Right cardiac atrium (tissue), 5 donors: ENCODE results near the gene RHCE. TPM values are rescaled to one million over a fixed set of nuclear protein-coding genes. Genes with fewer than 3 reads are reported as not detected.
A peak's percentile ranks its signal among the peaks of the same experiment; 100 is the strongest.
"Not testable (repeated sequence)": the region's sequence is repeated elsewhere in the genome, so short reads cannot be mapped to it uniquely, and the experiment has no call there.

ENCODE experiments used
- ATAC-seq, 2 donors: fragments of 200-7000 bp; cut with Tn5 transposase; one replicate each; pipeline versions ENCODE4 v1.8.0 to v1.9.1; 2020; ENCODE audit warnings: moderate library complexity in 2 of 2, mild to moderate bottlenecking in 1 of 2
- DNase-seq, 3 donors: peaks; one replicate each; pipeline ENCODE4 v3.0.0-alpha.2; 2020
- H3K27ac ChIP-seq: one replicate; pipeline ENCODE4 v1.5.1; 2013; ENCODE audit warnings: mild to moderate bottlenecking, low read length, control low read depth, moderate library complexity
- H3K27me3 ChIP-seq: one replicate; pipeline ENCODE4 v1.6.1; 2013; ENCODE audit not compliant: control insufficient read depth, insufficient read depth
- H3K4me1 ChIP-seq: one replicate; pipeline ENCODE4 v1.6.1; 2013; ENCODE audit warnings: low read length; ENCODE audit not compliant: control insufficient read depth, insufficient read depth
- H3K4me3 ChIP-seq: one replicate; pipeline ENCODE4 v1.5.1; 2013; ENCODE audit warnings: low read length, control low read depth
- H3K9me3 ChIP-seq: one replicate; pipeline ENCODE4 v1.6.1; 2013; ENCODE audit warnings: low read length; ENCODE audit not compliant: control insufficient read depth
- WGBS: extraction: QIAGEN DNeasy Blood & Tissue Kit; methylation state at CpG from one replicate; pipeline ENCODE4 v1.1.7; 2013; 5-methylcytosine and 5-hydroxymethylcytosine counted together
- intact Hi-C, 4 donors: fragments of 100-400 bp; cut with DNase I; formaldehyde crosslinking; loops; one replicate each; pipeline versions ENCODE4 v1.11.0 to v1.14.0; 2022 to 2023
- long read RNA-seq, 4 donors: library from polyadenylated mRNA; unstranded; transcript quantifications; one replicate each; pipeline ENCODE4 v2.0.0, GENCODE V29; 2020 to 2021
- polyA plus RNA-seq: library from polyadenylated mRNA; stranded (reverse); fragments of 200-250 nt; gene quantifications from one replicate; pipeline ENCODE4 v1.2.3, GENCODE V29; 2013
- total RNA-seq, 4 donors: library from RNA; stranded (reverse); fragmentation: NEBNext Ultra II Directional; extraction: Animal tissue kit (Norgen Biotek cat#: 25700); gene quantifications; one replicate each; pipeline ENCODE4 v1.2.1, GENCODE V29; 2021
- donor health status: healthy with polysubstance abuse.
- donor health status: DM: no; HTN: yes; CAD: no.
- donor health status: DM: no; HTN: no; CAD: no.
- donor health status: DM: no; HTN: yes; CAD: no; lungs with severe emphysema.
- donor health status: DM: yes; HTN: yes; CAD: no.

RHCE gene
- under 1 TPM; 0.54 to 0.70 (median 0.59) TPM for total RNA-seq
- polyA plus RNA-seq = 0.43 TPM
- long read RNA-seq, donor 1, partial matches to known transcripts = 0 of 1 reads
- long read RNA-seq, donor 1, other reads (novel, unspliced or antisense) = 1 of 1 reads
- long read RNA-seq, donor 2, partial matches to known transcripts = 0 of 1 reads
- long read RNA-seq, donor 2, other reads (novel, unspliced or antisense) = 1 of 1 reads
- long read RNA-seq, donor 3, partial matches to known transcripts = 0 of 1 reads
- long read RNA-seq, donor 3, other reads (novel, unspliced or antisense) = 1 of 1 reads
- long read RNA-seq, donor 4 = 0 reads

GRCh38 chr1:25420715-25421114 lies at the start of gene RHCE:
Gene RHCE, minus strand, starts transcription at chr1:25420825. Its CDS starts 39 bp downstream, at chr1:25420786.
- intact Hi-C loops = loop anchor here in 2 of 4 donors (10.0 kb wide), 2 partner anchors 94 to 104 kb away; no protein-coding TSS in a partner anchor

DNA sequence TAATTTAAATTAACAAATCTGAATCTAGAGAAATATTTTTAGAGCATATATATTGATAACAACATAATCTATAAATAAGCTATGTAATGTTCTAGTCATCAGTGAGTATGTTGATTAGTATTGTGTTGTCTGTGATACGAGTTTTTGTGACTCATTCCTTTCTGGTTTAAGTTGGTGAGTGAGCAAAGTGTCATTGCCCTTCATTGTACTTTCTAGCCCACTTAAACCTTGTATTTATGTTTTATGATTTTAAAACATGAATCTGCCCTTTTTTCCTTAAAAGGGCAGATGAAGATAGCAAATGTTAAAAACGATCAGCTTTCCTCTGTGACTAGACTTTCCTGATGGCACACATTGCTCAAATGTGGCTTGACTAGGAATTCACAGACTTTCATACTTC lies 48.6 kb upstream of the RHCE start:
- intact Hi-C loops = no loop called here
- 76% methylated on average over 2 of the region's 2 CpGs for WGBS
- Histone ChIP-seq H3K4me1 (peaks cover 2% of the 10 kb centered on the region), H3K27ac (no peak overlapping the region), H3K9me3 (no peaks in the 10 kb centered on the region), H3K4me3 (no peak overlapping the region), H3K27me3 (no peaks in the 10 kb centered on the region)
- ATAC-seq (no peak), DNase-seq (no peak)

More at GRCh38 chr1:25420715-25421114, at the start of gene RHCE:
- H3K9me3 ChIP-seq, H3K27ac ChIP-seq, DNase-seq, ATAC-seq, H3K4me3 ChIP-seq, H3K4me1 ChIP-seq, H3K27me3 ChIP-seq: not testable (repeated sequence)
- 68% methylated on average over 9 of the region's 9 CpGs for WGBS

DNA sequence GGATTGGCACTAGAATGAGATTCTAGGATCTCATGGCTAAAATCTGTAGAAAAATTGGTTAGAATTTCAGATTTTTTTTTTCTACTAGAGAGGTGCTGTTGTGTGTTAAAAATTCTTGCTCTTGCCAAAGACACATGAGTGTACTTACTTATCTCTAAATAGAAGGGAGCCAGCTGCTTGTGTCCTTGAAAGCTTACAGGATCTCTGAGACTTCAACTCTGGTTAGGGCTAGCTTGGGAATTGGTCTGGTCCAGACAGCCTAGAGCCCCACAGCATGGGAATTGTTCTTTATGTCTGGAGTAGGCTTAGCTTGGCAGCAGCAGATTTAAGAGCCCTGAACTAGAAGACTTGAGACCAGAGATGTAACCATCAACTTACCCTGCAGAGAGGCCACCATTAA lies 47.4 kb upstream of the RHCE start:
- DNase-seq (peak in 1 of 3 donors; percentile 41), ATAC-seq (peak; percentile 88 to 90)
- no peak overlapping the region for H3K4me3 ChIP-seq
- intact Hi-C loops = no loop called here
- H3K4me1 ChIP-seq = peaks cover 2% of the 10 kb centered on the region
- H3K27ac ChIP-seq = peak overlapping the region; percentile 56
- no peaks in the 10 kb centered on the region for H3K27me3 ChIP-seq
- H3K9me3 ChIP-seq = no peaks in the 10 kb centered on the region

GRCh38 chr1:25467616-25468015 lies 47.0 kb upstream of the RHCE start:
- ATAC-seq = no peak
- peak in 1 of 3 donors; percentile 50 for DNase-seq
- H3K9me3 ChIP-seq = no peaks in the 10 kb centered on the region
- peaks cover 2% of the 10 kb centered on the region for H3K4me1 ChIP-seq
- no peaks in the 10 kb centered on the region for H3K27me3 ChIP-seq
- no peak overlapping the region for H3K27ac ChIP-seq
- no peak overlapping the region for H3K4me3 ChIP-seq
- WGBS = 50% methylated on average over 1 of the region's 1 CpG
- intact Hi-C loops = no loop called here

DNA sequence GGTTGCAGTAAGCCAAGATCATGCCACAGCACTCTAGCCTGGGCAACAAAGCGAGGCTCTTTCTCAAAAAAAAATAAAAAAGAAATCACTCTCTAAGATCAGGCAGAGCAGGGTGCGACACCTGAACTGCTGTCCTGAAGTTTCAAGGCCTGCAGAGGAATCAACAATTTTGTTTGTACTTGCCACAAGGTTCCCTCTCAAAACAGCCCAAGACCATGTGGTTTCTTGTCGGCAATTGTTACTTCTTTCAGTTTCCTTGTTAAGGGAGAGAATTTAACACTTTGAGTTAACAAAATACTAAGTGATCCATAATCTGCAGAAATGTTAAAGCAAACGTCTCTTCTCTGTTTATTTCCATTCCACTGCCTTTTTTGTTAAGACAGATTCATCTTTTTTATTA lies 46.6 kb upstream of the RHCE start:
- Histone ChIP-seq H3K9me3 (no peaks in the 10 kb centered on the region), H3K4me3 (no peak overlapping the region), H3K27ac (no peak overlapping the region), H3K27me3 (no peaks in the 10 kb centered on the region), H3K4me1 (peaks cover 3% of the 10 kb centered on the region)
- WGBS = 68% methylated on average over 4 of the region's 4 CpGs
- DNase-seq (no peak), ATAC-seq (no peak)
- intact Hi-C loops = no loop called here

GRCh38 chr1:25462732-25463131 lies 42.1 kb upstream of the RHCE start:
- no peak overlapping the region for H3K27ac ChIP-seq
- no peaks in the 10 kb centered on the region for H3K9me3 ChIP-seq
- intact Hi-C loops = no loop called here
- 37% methylated on average over 5 of the region's 5 CpGs for WGBS
- DNase-seq (peak in 1 of 3 donors; percentile 24), ATAC-seq (peak in 1 of 2 donors; percentile 24)
- H3K27me3 ChIP-seq = no peaks in the 10 kb centered on the region
- H3K4me1 ChIP-seq = peaks cover 5% of the 10 kb centered on the region
- no peak overlapping the region for H3K4me3 ChIP-seq

- Histone ChIP-seq H3K4me1 (peaks cover 5% of the 10 kb centered on the region), H3K27me3 (no peaks in the 10 kb centered on the region), H3K27ac (no peak overlapping the region), H3K4me3 (no peak overlapping the region), H3K9me3 (no peaks in the 10 kb centered on the region)
- intact Hi-C loops = no loop called here
- ATAC-seq (no peak), DNase-seq (no peak)
- WGBS = 36% methylated on average over 2 of the region's 2 CpGs
Observed at GRCh38 chr1:25461849-25462248, 41.2 kb upstream of the RHCE start.

GRCh38 chr1:25460816-25461215 lies 40.2 kb upstream of the RHCE start:
- 79% methylated on average over 4 of the region's 4 CpGs for WGBS
- H3K9me3 ChIP-seq, H3K27ac ChIP-seq, H3K4me3 ChIP-seq, intact Hi-C loops, H3K4me1 ChIP-seq, DNase-seq, ATAC-seq, H3K27me3 ChIP-seq: not testable (repeated sequence)

DNA sequence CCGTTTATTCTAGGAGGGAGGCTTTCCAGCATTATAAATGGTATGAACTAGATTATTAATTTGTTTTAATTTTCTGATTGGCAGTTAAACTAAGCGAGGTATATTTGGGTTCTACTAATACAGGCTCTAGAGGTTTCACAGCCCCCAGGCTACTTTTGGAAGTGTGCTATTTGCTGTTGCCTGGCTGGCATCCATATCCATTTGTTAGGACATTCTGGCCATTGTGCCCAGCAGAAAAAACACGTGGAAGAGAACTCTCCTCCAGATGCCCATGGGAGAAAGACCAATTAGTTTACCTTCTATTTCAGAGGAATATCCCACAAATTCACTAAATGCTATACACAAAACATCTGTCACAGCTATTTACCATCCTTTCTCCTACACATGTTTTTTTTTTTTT lies 39.4 kb upstream of the RHCE start:
- Histone ChIP-seq H3K4me1 (peaks cover 5% of the 10 kb centered on the region), H3K27me3 (no peaks in the 10 kb centered on the region), H3K4me3 (no peak overlapping the region), H3K9me3 (no peaks in the 10 kb centered on the region), H3K27ac (no peak overlapping the region)
- intact Hi-C loops = no loop called here
- no peak for DNase-seq
- ATAC-seq = peak; percentile 41 to 66
- WGBS = 56% methylated on average over 3 of the region's 3 CpGs

DNA sequence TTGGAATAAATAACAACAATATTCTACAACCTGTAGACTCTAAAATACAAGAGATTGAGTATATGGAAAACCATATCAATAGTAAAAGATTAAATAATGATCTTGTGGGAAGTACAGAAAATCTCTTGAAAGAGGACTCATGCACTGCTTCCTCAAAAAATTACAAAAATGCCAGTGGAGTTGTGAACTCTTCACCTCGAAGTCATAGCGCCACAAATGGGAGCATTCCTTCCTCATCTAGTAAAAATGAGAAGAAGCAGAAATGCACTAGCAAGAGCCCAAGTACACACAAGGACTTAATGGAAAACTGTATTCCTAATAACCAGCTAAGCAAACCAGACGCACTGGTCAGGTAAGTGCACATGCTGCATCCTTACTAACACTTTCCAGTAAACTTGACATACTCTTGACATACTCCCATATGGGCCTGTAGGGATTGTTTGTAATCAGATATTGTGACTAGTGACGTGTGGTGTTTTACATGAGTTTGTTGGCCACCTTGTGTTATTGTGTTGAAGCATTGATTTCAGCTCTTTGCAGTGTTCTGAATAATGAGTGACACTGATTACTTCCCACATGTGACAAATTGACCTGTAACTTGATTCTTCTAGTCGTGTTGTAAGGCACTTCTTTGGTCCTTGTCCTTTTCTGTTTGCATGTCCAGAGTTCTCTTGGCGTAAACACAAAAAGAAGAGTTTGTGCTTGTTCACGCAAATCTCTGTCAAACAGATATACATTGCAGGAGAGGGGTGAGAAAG lies 38.1 kb upstream of the RHCE start:
- H3K27ac ChIP-seq = no peak overlapping the region
- no peak for DNase-seq
- 75% methylated on average over 7 of the region's 7 CpGs for WGBS
- H3K4me1 ChIP-seq = peaks cover 5% of the 10 kb centered on the region
- H3K27me3 ChIP-seq = no peaks in the 10 kb centered on the region
- no peak for ATAC-seq
- no peak overlapping the region for H3K4me3 ChIP-seq
- intact Hi-C loops = no loop called here
- no peaks in the 10 kb centered on the region for H3K9me3 ChIP-seq

DNA sequence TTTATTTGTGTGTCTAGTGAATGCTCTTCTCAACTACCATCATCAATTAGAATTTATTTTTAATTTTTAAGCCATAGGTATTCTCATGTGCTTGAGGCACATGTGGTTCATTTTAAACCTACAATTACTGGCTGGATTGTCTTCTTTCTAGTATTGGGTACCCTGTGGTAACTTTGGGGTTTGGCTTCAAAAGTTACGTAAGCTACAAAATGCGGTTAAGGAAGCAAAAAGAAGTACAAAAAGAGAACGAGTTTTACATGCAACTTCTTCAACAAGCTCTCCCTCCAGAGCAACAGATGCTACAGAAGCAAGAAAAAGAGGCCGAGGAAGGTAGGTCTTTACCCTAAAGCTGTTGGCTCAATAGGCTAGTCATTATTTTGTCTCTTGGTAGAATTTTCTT lies 35.9 kb upstream of the RHCE start:
- Histone ChIP-seq H3K27ac (no peak overlapping the region), H3K4me3 (no peak overlapping the region), H3K27me3 (no peaks in the 10 kb centered on the region), H3K4me1 (no peaks in the 10 kb centered on the region), H3K9me3 (no peaks in the 10 kb centered on the region)
- WGBS = 82% methylated on average over 4 of the region's 4 CpGs
- intact Hi-C loops = no loop called here
- ATAC-seq = no peak
- no peak for DNase-seq
